Cardiac septum (tissue), 1 donor: ENCODE results near the gene DNAJB11. TPM values are rescaled to one million over a fixed set of nuclear protein-coding genes. Genes with fewer than 3 reads are reported as not detected.

Experiments used
- DNase-seq: peaks from one replicate; pipeline ENCODE4 v3.0.0-alpha.2; 2020; ENCODE audit warnings: low spot score
- intact Hi-C: fragments of 100-400 bp; cut with DNase I; formaldehyde crosslinking; loops from one replicate; pipeline ENCODE4 v1.14.0; 2022
- total RNA-seq: library from RNA; stranded (reverse); fragmentation: NEBNext Ultra II Directional; extraction: Animal tissue kit (Norgen Biotek cat#: 25700); gene quantifications from one replicate; pipeline ENCODE4 v1.2.1, GENCODE V29; 2021
- donor health status: DM: no; HTN: no; CAD: no.

Gene DNAJB11
- total RNA-seq, 1 donor from 2014 or later: 34.3 TPM

- intact Hi-C loops: no loop called here
- no peak for DNase-seq
Measured at GRCh38 chr3:186612721-186613636, 42.5 kb downstream of the DNAJB11 start, which contains the start of gene AHSG. Gene AHSG, plus strand, starts transcription at chr3:186613060. Its CDS starts 82 bp downstream, at chr3:186613142.

- intact Hi-C loops: loop anchor here (2.0 kb wide), 1 partner anchor 211 kb away; no protein-coding TSS in a partner anchor
- DNase-seq: no peak
Measured at GRCh38 chr3:186613637-186614265, 43.2 kb downstream of the DNAJB11 start.

GRCh38 chr3:186614266-186614596, 43.7 kb downstream of the DNAJB11 start:
- intact Hi-C loops: loop anchor here (2.0 kb wide), 1 partner anchor 211 kb away; no protein-coding TSS in a partner anchor

GRCh38 chr3:186614597-186615483, 44.3 kb downstream of the DNAJB11 start:
- DNase-seq: peak; percentile 85
- intact Hi-C loops: loop anchor here (2.0 kb wide), 1 partner anchor 210 kb away; no protein-coding TSS in a partner anchor

More at GRCh38 chr3:186614266-186614596, 43.7 kb downstream of the DNAJB11 start:
- no peak for DNase-seq

- intact Hi-C loops: loop anchor here (2.0 kb wide), 1 partner anchor 137 kb away; no protein-coding TSS in a partner anchor
- no peak for DNase-seq
Measured at GRCh38 chr3:186616299-186616617, 45.7 kb downstream of the DNAJB11 start.

GRCh38 chr3:186617036-186617946, 46.8 kb downstream of the DNAJB11 start:
- DNase-seq: peak; percentile 94
- intact Hi-C loops: loop anchor here (2.0 kb wide), 1 partner anchor 136 kb away; no protein-coding TSS in a partner anchor

- intact Hi-C loops: no loop called here
- no peak for DNase-seq
Measured at GRCh38 chr3:186618318-186618938, 47.9 kb downstream of the DNAJB11 start.

- no peak for DNase-seq
- intact Hi-C loops: no loop called here
Measured at GRCh38 chr3:186619787-186620212, 49.3 kb downstream of the DNAJB11 start.

- no peak for DNase-seq
- intact Hi-C loops: no loop called here
Measured at GRCh38 chr3:186620213-186621092, 49.9 kb downstream of the DNAJB11 start.

- intact Hi-C loops: no loop called here
- no peak for DNase-seq
Measured at GRCh38 chr3:186621894-186622650, 51.6 kb downstream of the DNAJB11 start.

GRCh38 chr3:186622651-186623310, 52.3 kb downstream of the DNAJB11 start:
- intact Hi-C loops: no loop called here
- DNase-seq: no peak

- no peak for DNase-seq
- intact Hi-C loops: no loop called here
Measured at GRCh38 chr3:186624598-186624997, 54.1 kb downstream of the DNAJB11 start.

GRCh38 chr3:186625600-186626042, 55.1 kb downstream of the DNAJB11 start:
- no peak for DNase-seq
- intact Hi-C loops: no loop called here

- intact Hi-C loops: no loop called here
- no peak for DNase-seq
Measured at GRCh38 chr3:186626254-186626847, 55.8 kb downstream of the DNAJB11 start.

- no peak for DNase-seq
Measured at GRCh38 chr3:186627852-186628414, 57.4 kb downstream of the DNAJB11 start.

More at GRCh38 chr3:186627852-186628414, 57.4 kb downstream of the DNAJB11 start:
- intact Hi-C loops: no loop called here
